ENCODE measurements around the gene THBD. TPM values are rescaled to one million over a fixed set of nuclear protein-coding genes. Genes with fewer than 3 reads are reported as not detected.

Gene THBD
- total RNA-seq, 1 donor from 2014 or later: not detected

- no peaks in the 10 kb centered on the region for H3K36me3 Mint-ChIP-seq (ENCODE audit: low read depth)
- TF ChIP-seq, protein P1, sequence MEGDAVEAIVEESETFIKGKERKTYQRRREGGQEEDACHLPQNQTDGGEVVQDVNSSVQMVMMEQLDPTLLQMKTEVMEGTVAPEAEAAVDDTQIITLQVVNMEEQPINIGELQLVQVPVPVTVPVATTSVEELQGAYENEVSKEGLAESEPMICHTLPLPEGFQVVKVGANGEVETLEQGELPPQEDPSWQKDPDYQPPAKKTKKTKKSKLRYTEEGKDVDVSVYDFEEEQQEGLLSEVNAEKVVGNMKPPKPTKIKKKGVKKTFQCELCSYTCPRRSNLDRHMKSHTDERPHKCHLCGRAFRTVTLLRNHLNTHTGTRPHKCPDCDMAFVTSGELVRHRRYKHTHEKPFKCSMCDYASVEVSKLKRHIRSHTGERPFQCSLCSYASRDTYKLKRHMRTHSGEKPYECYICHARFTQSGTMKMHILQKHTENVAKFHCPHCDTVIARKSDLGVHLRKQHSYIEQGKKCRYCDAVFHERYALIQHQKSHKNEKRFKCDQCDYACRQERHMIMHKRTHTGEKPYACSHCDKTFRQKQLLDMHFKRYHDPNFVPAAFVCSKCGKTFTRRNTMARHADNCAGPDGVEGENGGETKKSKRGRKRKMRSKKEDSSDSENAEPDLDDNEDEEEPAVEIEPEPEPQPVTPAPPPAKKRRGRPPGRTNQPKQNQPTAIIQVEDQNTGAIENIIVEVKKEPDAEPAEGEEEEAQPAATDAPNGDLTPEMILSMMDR (IDR thresholded peaks at IDR 0.05): no peak
- H3K4me3 Mint-ChIP-seq: no peak overlapping the region
- intact Hi-C loops (cut with micrococcal nuclease): no loop called here
- H3K27me3 Mint-ChIP-seq: peaks cover 35% of the 10 kb centered on the region
- DNase-seq (no peak), ATAC-seq (ENCODE audit: low read depth) (no peak)
- H3K4me1 Mint-ChIP-seq: peaks cover 2% of the 10 kb centered on the region
- CTCF ChIA-PET: no interaction called here
- no peaks in the 10 kb centered on the region for H3K9me3 Mint-ChIP-seq
- POLR2A ChIA-PET: no interaction called here
- no peak overlapping the region for H3K27ac Mint-ChIP-seq
These were observed 3.0 kb downstream of the THBD start for GRCh38 chr20:23046431-23046830.

DNA sequence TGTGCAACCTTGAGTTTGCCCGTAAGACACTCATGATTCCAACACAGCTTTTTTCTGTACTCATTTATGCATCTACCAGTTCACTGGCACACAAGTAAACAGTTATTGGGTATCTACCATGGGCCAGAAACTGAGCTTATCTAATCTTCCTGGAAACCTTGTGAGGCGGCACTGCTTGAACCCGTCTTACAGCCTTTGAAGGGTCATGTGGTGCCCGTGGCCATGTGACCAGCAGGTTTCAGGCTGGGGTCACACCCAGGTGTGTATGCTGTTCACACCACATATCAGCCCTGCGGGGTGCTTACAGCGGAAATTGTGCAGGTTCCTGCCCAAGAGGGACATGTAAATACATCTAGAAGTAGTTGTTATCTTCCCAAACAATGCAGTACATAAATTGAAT is 6.1 kb downstream of the THBD start:
- CTCF ChIA-PET: no interaction called here
- intact Hi-C loops (cut with micrococcal nuclease): no loop called here
- Mint-ChIP-seq H3K9me3 (no peaks in the 10 kb centered on the region), H3K4me1 (no peaks in the 10 kb centered on the region), H3K4me3 (no peak overlapping the region), H3K27me3 (peaks cover 28% of the 10 kb centered on the region), H3K27ac (no peak overlapping the region), H3K36me3 (ENCODE audit: low read depth) (no peaks in the 10 kb centered on the region)
- ATAC-seq (ENCODE audit: low read depth): no peak
- POLR2A ChIA-PET: no interaction called here
- TF ChIP-seq, protein P1 (IDR thresholded peaks at IDR 0.05): no peak
- no peak for DNase-seq

GRCh38 chr20:23042270-23042669 is 7.2 kb downstream of the THBD start:
- Mint-ChIP-seq H3K36me3 (ENCODE audit: low read depth) (no peaks in the 10 kb centered on the region), H3K9me3 (no peaks in the 10 kb centered on the region), H3K27ac (no peak overlapping the region), H3K4me3 (no peak overlapping the region), H3K27me3 (peaks cover 20% of the 10 kb centered on the region), H3K4me1 (no peaks in the 10 kb centered on the region)
- ATAC-seq (ENCODE audit: low read depth) (no peak), DNase-seq (no peak)
- TF ChIP-seq, protein P1 (IDR thresholded peaks at IDR 0.05): no peak
- intact Hi-C loops (cut with micrococcal nuclease): no loop called here
- ChIA-PET POLR2A (no interaction called here), CTCF (no interaction called here)

DNA sequence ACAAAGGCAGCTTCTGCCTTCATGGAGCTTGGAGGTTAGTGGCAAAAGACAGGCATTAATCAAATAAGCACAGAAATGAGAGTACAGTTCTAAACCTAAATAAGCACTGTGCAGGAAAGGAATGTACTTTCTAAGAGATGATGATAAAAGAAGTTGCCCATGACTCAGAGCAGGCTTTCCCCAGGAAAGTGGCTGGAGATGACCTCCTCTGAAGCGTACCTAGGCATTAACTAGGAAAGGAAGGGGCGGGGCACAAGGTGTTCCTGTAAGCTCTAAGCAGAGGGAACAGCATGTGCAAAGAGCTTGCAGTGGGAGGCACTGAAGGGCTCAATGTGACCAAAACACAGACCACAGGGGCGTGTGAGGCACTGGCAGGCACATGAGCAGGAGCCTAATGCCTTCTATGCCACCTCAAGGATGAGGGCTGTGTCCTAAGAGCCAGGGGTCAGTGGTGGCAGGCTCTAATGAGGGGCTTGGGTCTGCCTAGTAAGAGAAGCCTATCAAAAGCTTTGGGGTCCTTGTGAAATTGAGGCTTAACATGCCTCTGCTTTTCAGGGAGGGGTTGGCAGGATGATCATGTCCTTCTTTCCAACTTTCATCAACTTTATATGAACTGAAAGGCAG is 9.5 kb downstream of the THBD start:
- no peak for DNase-seq
- intact Hi-C loops (cut with micrococcal nuclease): no loop called here
- no peaks in the 10 kb centered on the region for H3K4me1 Mint-ChIP-seq
- TF ChIP-seq, protein P1 (IDR thresholded peaks at IDR 0.05): no peak
- no peaks in the 10 kb centered on the region for H3K36me3 Mint-ChIP-seq (ENCODE audit: low read depth)
- H3K27me3 Mint-ChIP-seq: peaks cover 20% of the 10 kb centered on the region
- ATAC-seq (ENCODE audit: low read depth): no peak
- ChIA-PET POLR2A (no interaction called here), CTCF (no interaction called here)
- no peaks in the 10 kb centered on the region for H3K9me3 Mint-ChIP-seq
- H3K4me3 Mint-ChIP-seq: no peak overlapping the region
- H3K27ac Mint-ChIP-seq: no peak overlapping the region

DNA sequence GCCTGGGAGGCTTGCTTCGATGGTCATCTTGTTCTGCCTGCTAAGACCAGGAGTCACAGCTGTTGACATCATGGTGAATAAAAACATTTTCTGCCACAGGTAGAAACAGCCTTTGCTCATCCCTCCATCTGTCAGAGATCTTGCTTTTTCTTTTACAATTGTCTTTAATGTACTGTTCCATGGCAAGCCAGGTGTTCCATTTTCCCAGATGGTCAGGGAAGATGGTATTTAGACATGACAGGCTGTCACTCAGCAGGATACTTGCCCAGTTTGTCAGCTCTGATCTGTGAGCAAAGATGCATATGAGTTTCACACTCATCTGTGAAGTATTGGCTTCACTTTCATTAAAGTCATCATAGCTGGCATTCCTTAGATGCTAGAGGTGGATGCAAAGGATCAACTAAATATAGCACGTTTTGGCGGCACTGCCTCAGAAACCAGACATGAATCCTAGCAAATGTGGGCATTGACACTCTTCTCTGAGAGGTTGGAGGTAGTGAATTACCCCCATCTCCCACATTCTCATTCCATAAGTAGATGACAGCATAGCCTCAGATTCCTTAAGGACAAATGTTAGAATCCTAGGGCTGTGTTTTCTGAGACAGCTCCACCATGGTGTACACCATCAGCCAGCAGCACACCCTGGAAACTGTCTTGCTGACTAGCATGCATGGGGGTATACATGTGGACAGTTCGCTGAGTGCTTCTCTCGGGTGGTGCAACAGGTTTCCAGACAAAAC is 10.2 kb downstream of the THBD start:
- TF ChIP-seq, protein P1 (IDR thresholded peaks at IDR 0.05): no peak
- no peaks in the 10 kb centered on the region for H3K4me1 Mint-ChIP-seq
- no peak overlapping the region for H3K4me3 Mint-ChIP-seq
- ChIA-PET CTCF (no interaction called here), POLR2A (no interaction called here)
- H3K27ac Mint-ChIP-seq: no peak overlapping the region
- ATAC-seq (ENCODE audit: low read depth) (no peak), DNase-seq (no peak)
- H3K27me3 Mint-ChIP-seq: peaks cover 20% of the 10 kb centered on the region
- H3K9me3 Mint-ChIP-seq: no peaks in the 10 kb centered on the region
- no peaks in the 10 kb centered on the region for H3K36me3 Mint-ChIP-seq (ENCODE audit: low read depth)
- intact Hi-C loops (cut with micrococcal nuclease): no loop called here

Data from activated B cell treated with CpG ODN at 0.5 μM for 24 hours (primary cell).